ENCODE measurements around the gene CENPI. TPM values are rescaled to one million over a fixed set of nuclear protein-coding genes. Genes with fewer than 3 reads are reported as not detected.

CENPI gene
- total RNA-seq, 1 experiment from 2014 or later, result 34.7 TPM

- H3K4me3 ChIP-seq (ENCODE audit: low read length), result no peak overlapping the region
- no peaks in the 10 kb centered on the region for H3K79me2 ChIP-seq (ENCODE audit: low read length)
- no peak overlapping the region for H3K27ac ChIP-seq (ENCODE audit: low read length)
- no peaks in the 10 kb centered on the region for H3K9me3 ChIP-seq (ENCODE audit: low read length)
- H2AFZ ChIP-seq (ENCODE audit: low read length), result no peak overlapping the region
- ATAC-seq (no peak), DNase-seq (no peak)
- no peaks in the 10 kb centered on the region for H3F3A ChIP-seq (ENCODE audit: low read length, unreplicated experiment)
- no TSS peak for BruUV-seq (replicated peaks)
- no peaks in the 10 kb centered on the region for H3K9me2 ChIP-seq (replicated peaks; ENCODE audit: low read length)
- no peak overlapping the region for H3K4me2 ChIP-seq (ENCODE audit: low read length)
- H3K9ac ChIP-seq (ENCODE audit: low read length), result no peak overlapping the region
- H3K4me1 ChIP-seq (ENCODE audit: insufficient read depth, low read length), result no peaks in the 10 kb centered on the region
- POLR2A ChIA-PET (ENCODE audit: unreplicated experiment), result no interaction called here
- CTCF ChIA-PET, result no interaction called here
- intact Hi-C loops (cut with micrococcal nuclease), result no loop called here
- H3K36me3 ChIP-seq (ENCODE audit: low read depth, low read length), result no peaks in the 10 kb centered on the region
- no peaks in the 10 kb centered on the region for H4K20me1 ChIP-seq (ENCODE audit: low read length)
- TF ChIP-seq CTCF (conservative IDR thresholded peaks at IDR 0.05; ENCODE audit: low read depth, low read length) (no peak), EZH2 (IDR thresholded peaks at IDR 0.05; ENCODE audit: low read length, unreplicated experiment) (no peak), EZH2phosphoT487 (IDR thresholded peaks at IDR 0.05; ENCODE audit: borderline replicate concordance, low read length) (no peak)
- no peaks in the 10 kb centered on the region for H3K27me3 ChIP-seq (ENCODE audit: low read length)
Observed at GRCh38 chrX:101079736-101080270, 18.2 kb upstream of the CENPI start.

- no TSS peak for BruUV-seq (replicated peaks)
- no peaks in the 10 kb centered on the region for H3K9me2 ChIP-seq (replicated peaks; ENCODE audit: low read length)
- no peak overlapping the region for H3K27ac ChIP-seq (ENCODE audit: low read length)
- ChIA-PET CTCF (no interaction called here), POLR2A (ENCODE audit: unreplicated experiment) (no interaction called here)
- H4K20me1 ChIP-seq (ENCODE audit: low read length), result no peaks in the 10 kb centered on the region
- DNase-seq, result no peak
- H3K79me2 ChIP-seq (ENCODE audit: low read length), result no peaks in the 10 kb centered on the region
- H3K36me3 ChIP-seq (ENCODE audit: low read depth, low read length), result no peaks in the 10 kb centered on the region
- no peak overlapping the region for H2AFZ ChIP-seq (ENCODE audit: low read length)
- H3K9me3 ChIP-seq (ENCODE audit: low read length), result no peaks in the 10 kb centered on the region
- TF ChIP-seq EZH2 (IDR thresholded peaks at IDR 0.05; ENCODE audit: low read length, unreplicated experiment), result no peak
- no peak overlapping the region for H3K4me2 ChIP-seq (ENCODE audit: low read length)
- H3K4me1 ChIP-seq (ENCODE audit: insufficient read depth, low read length), result no peaks in the 10 kb centered on the region
- no peak overlapping the region for H3K9ac ChIP-seq (ENCODE audit: low read length)
- ATAC-seq, result no peak
- H3K4me3 ChIP-seq (ENCODE audit: low read length), result no peak overlapping the region
- H3F3A ChIP-seq (ENCODE audit: low read length, unreplicated experiment), result no peaks in the 10 kb centered on the region
- intact Hi-C loops (cut with micrococcal nuclease), result no loop called here
- no peaks in the 10 kb centered on the region for H3K27me3 ChIP-seq (ENCODE audit: low read length)
Observed at GRCh38 chrX:101080326-101081124, 17.5 kb upstream of the CENPI start.

- TF ChIP-seq CTCF (conservative IDR thresholded peaks at IDR 0.05; ENCODE audit: low read depth, low read length), result no peak
- TF ChIP-seq EZH2phosphoT487 (IDR thresholded peaks at IDR 0.05; ENCODE audit: borderline replicate concordance, low read length), result no peak
- TF ChIP-seq EZH2 (IDR thresholded peaks at IDR 0.05; ENCODE audit: low read length, unreplicated experiment), result no peak
- no peaks in the 10 kb centered on the region for H3F3A ChIP-seq (ENCODE audit: low read length, unreplicated experiment)
- CTCF ChIA-PET, result no interaction called here
- H2AFZ ChIP-seq (ENCODE audit: low read length), result no peak overlapping the region
- H3K27ac ChIP-seq (ENCODE audit: low read length), result no peak overlapping the region
- no peaks in the 10 kb centered on the region for H3K4me1 ChIP-seq (ENCODE audit: insufficient read depth, low read length)
- intact Hi-C loops (cut with micrococcal nuclease), result no loop called here
- no peaks in the 10 kb centered on the region for H3K79me2 ChIP-seq (ENCODE audit: low read length)
- no peaks in the 10 kb centered on the region for H3K27me3 ChIP-seq (ENCODE audit: low read length)
- no peaks in the 10 kb centered on the region for H3K9me3 ChIP-seq (ENCODE audit: low read length)
- no peaks in the 10 kb centered on the region for H3K36me3 ChIP-seq (ENCODE audit: low read depth, low read length)
- no peaks in the 10 kb centered on the region for H4K20me1 ChIP-seq (ENCODE audit: low read length)
- ATAC-seq, result no peak
- no peak overlapping the region for H3K9ac ChIP-seq (ENCODE audit: low read length)
- no peak for DNase-seq
- H3K4me2 ChIP-seq (ENCODE audit: low read length), result no peak overlapping the region
- no peaks in the 10 kb centered on the region for H3K9me2 ChIP-seq (replicated peaks; ENCODE audit: low read length)
- H3K4me3 ChIP-seq (ENCODE audit: low read length), result no peak overlapping the region
- POLR2A ChIA-PET (ENCODE audit: unreplicated experiment), result no interaction called here
- no TSS peak for BruUV-seq (replicated peaks)
Observed at GRCh38 chrX:101081231-101081630, 16.8 kb upstream of the CENPI start.

All from PC-3 (cell line).